GM21390 (cell line): Measurements from ENCODE around the gene PUS10.
"Not testable (repeated sequence)": the region's sequence is repeated elsewhere in the genome, so short reads cannot be mapped to it uniquely, and the experiment has no call there.

ENCODE experiments used
- ATAC-seq: cut with Tn5 transposase; IDR thresholded peaks from one replicate; pipeline ENCODE4 v1.9.1; 2021; ENCODE audit not compliant: unreplicated experiment

Gene PUS10

GRCh38 chr2:60934165-60934722 lies 83.8 kb downstream of the PUS10 start:
- no peak for ATAC-seq

- no peak for ATAC-seq
Measured at GRCh38 chr2:60932954-60933353, 85.1 kb downstream of the PUS10 start.

- not testable (repeated sequence) for ATAC-seq
Measured at GRCh38 chr2:60932061-60932460, 86.0 kb downstream of the PUS10 start.

- ATAC-seq = no peak
Measured at GRCh38 chr2:60926741-60927552, 91.1 kb downstream of the PUS10 start.

- ATAC-seq = no peak
Measured at GRCh38 chr2:60925994-60926740, 91.9 kb downstream of the PUS10 start.

GRCh38 chr2:60907329-60907728 lies 110.7 kb downstream of the PUS10 start:
- ATAC-seq = no peak

GRCh38 chr2:60906395-60906794 lies 111.7 kb downstream of the PUS10 start:
- ATAC-seq = no peak

GRCh38 chr2:60905867-60906266 lies 112.2 kb downstream of the PUS10 start:
- not testable (repeated sequence) for ATAC-seq

- ATAC-seq = not testable (repeated sequence)
Measured at GRCh38 chr2:60901296-60901695, 116.8 kb downstream of the PUS10 start.

- ATAC-seq = no peak
Measured at GRCh38 chr2:60899892-60900249, 118.2 kb downstream of the PUS10 start.

- no peak for ATAC-seq
Measured at GRCh38 chr2:60899230-60899891, 118.7 kb downstream of the PUS10 start.

- no peak for ATAC-seq
Measured at GRCh38 chr2:60898567-60898966, 119.5 kb downstream of the PUS10 start.
